H1 (cell line): ENCODE measurements around the gene CDKN2B-AS1. TPM values are rescaled to one million over a fixed set of nuclear protein-coding genes. Genes with fewer than 3 reads are reported as not detected.
A peak's percentile ranks its signal among the peaks of the same experiment; 100 is the strongest.

Source experiments
- CTCF ChIA-PET: fragments of 300-600 bp; sonication (Branson Sonifier 250); formaldehyde crosslinking; loops from one replicate; lab custom pipeline; 2021; ENCODE audit not compliant: partially characterized antibody; lab: Charles Lee
- POLR2A ChIA-PET: fragments of 300-600 bp; sonication (Branson Sonifier 250); formaldehyde crosslinking; loops from one replicate; lab custom pipeline; 2021; ENCODE audit warnings: inconsistent platforms; ENCODE audit not compliant: partially characterized antibody; lab: Charles Lee
- DNase-seq, 2 experiments: peaks; one replicate each; pipeline versions ENCODE4 v3.0.0 to v3.0.0-alpha.2; 2010 to 2022; ENCODE audit warnings: low spot score in 2 of 2, low read depth in 1 of 2, mixed read lengths in 1 of 2
- FAIRE-seq: peaks from 2 replicates; lab custom pipeline; 2011; peaks lifted over from hg19 to GRCh38; lab: Jason Lieb, UNC
- H2AFZ ChIP-seq: 2 replicates; pipeline ENCODE4 v1.8.1; 2012; ENCODE audit warnings: low read length, inconsistent platforms
- H2AK5ac ChIP-seq: 2 replicates; pipeline ENCODE4 v1.6.1; 2013; ENCODE audit warnings: low read depth, low read length
- H2BK120ac ChIP-seq: replicated peaks from 2 replicates; pipeline ENCODE3; 2013; ENCODE audit warnings: low read depth, low read length, inconsistent platforms
- H2BK12ac ChIP-seq: 2 replicates; pipeline ENCODE4 v1.6.1; 2013; ENCODE audit warnings: low read depth, low read length
- H2BK15ac ChIP-seq: 2 replicates; pipeline ENCODE4 v1.6.1; 2013; ENCODE audit warnings: low read length
- H2BK20ac ChIP-seq: 2 replicates; pipeline ENCODE4 v1.6.1; 2013; ENCODE audit warnings: low read length
- H2BK5ac ChIP-seq: 2 replicates; pipeline ENCODE4 v1.6.1; 2013; ENCODE audit warnings: low read depth, low read length
- H3K14ac ChIP-seq: 2 replicates; pipeline ENCODE4 v1.6.1; 2013; ENCODE audit warnings: inconsistent platforms; ENCODE audit not compliant: insufficient read length
- H3K18ac ChIP-seq: 2 replicates; pipeline ENCODE4 v1.6.1; 2013; ENCODE audit warnings: low read length; ENCODE audit errors: extremely low read depth
- H3K23ac ChIP-seq: 2 replicates; pipeline ENCODE4 v1.6.1; 2013; ENCODE audit warnings: inconsistent platforms; ENCODE audit not compliant: insufficient read length
- H3K23me2 ChIP-seq: 2 replicates; pipeline ENCODE4 v1.6.1; 2013; ENCODE audit warnings: low read depth, low read length
- H3K27ac ChIP-seq: 2 replicates; pipeline ENCODE4 v1.6.1; 2011; ENCODE audit warnings: low read depth, low read length, inconsistent platforms
- H3K27me3 ChIP-seq, 4 experiments: replicated peaks in 1 of 4; 1 replicate in 1 of 4; 2 replicates in 3 of 4; pipeline versions ENCODE4 v1.6.1 to v1.8.1; 2011 to 2013; ENCODE audit warnings: low read length in 3 of 4, mild to moderate bottlenecking in 3 of 4, inconsistent platforms in 2 of 4, mixed read lengths in 2 of 4, moderate library complexity in 1 of 4; ENCODE audit not compliant: control insufficient read depth in 3 of 4, insufficient read depth in 3 of 4; ENCODE audit errors: extremely low read depth in 1 of 4
- H3K36me3 ChIP-seq, 4 experiments: 2 replicates each; pipeline versions ENCODE4 v1.6.1 to v1.8.1; 2011 to 2013; ENCODE audit warnings: mild to moderate bottlenecking in 4 of 4, low read length in 3 of 4, moderate library complexity in 2 of 4, control low read depth in 1 of 4, inconsistent platforms in 1 of 4; ENCODE audit not compliant: insufficient read depth in 4 of 4, control insufficient read depth in 2 of 4
- H3K4ac ChIP-seq: replicated peaks from 2 replicates; pipeline ENCODE3; 2013; ENCODE audit warnings: low read length, low read depth, mixed read lengths, inconsistent platforms; ENCODE audit not compliant: insufficient read length
- H3K4me1 ChIP-seq, 4 experiments: replicated peaks in 1 of 4; 1 replicate in 1 of 4; 2 replicates in 3 of 4; pipeline versions ENCODE4 v1.6.1 to v1.8.1; 2011 to 2013; ENCODE audit warnings: low read length in 3 of 4, inconsistent platforms in 2 of 4, mixed read lengths in 1 of 4; ENCODE audit not compliant: insufficient read depth in 4 of 4, control insufficient read depth in 3 of 4
- H3K4me2 ChIP-seq, 2 experiments: 2 replicates each; pipeline versions ENCODE4 v1.6.1 to v1.8.1; 2011 to 2013; ENCODE audit warnings: low read depth in 2 of 2, low read length in 2 of 2, control low read depth in 1 of 2, inconsistent platforms in 1 of 2, mild to moderate bottlenecking in 1 of 2; ENCODE audit not compliant: insufficient read depth in 1 of 2
- H3K4me3 ChIP-seq, 4 experiments: fragments of 200-600, 300-600 bp in 1 of 4; sonication (generic), shearing (Covaris generic), sonication (Bioruptor Twin) in 1 of 4; 2 replicates each; pipeline versions ENCODE4 v1.5.1 to v1.8.1; 2011 to 2016; ENCODE audit warnings: low read length in 4 of 4, low read depth in 3 of 4, control low read depth in 2 of 4, inconsistent platforms in 2 of 4, mild to moderate bottlenecking in 2 of 4, mixed read lengths in 1 of 4, moderate library complexity in 1 of 4; ENCODE audit not compliant: insufficient read depth in 2 of 4; ENCODE audit errors: extremely low read depth in 1 of 4
- H3K56ac ChIP-seq: replicated peaks from 2 replicates; pipeline ENCODE3; 2013; ENCODE audit warnings: low read depth, mild to moderate bottlenecking, mixed read lengths, low read length, inconsistent platforms; ENCODE audit not compliant: insufficient read length
- H3K79me1 ChIP-seq: 2 replicates; pipeline ENCODE4 v1.6.1; 2013; ENCODE audit warnings: low read depth, low read length, control low read depth
- H3K79me2 ChIP-seq, 2 experiments: 2 replicates each; pipeline versions ENCODE4 v1.6.1 to v1.8.1; 2012 to 2013; ENCODE audit warnings: low read length in 2 of 2, mild to moderate bottlenecking in 2 of 2, inconsistent platforms in 1 of 2; ENCODE audit not compliant: insufficient read depth in 2 of 2, control insufficient read depth in 1 of 2
- H3K9ac ChIP-seq, 4 experiments: replicated peaks in 1 of 4; 1 replicate in 1 of 4; 2 replicates in 3 of 4; pipeline versions ENCODE4 v1.6.1 to v1.8.1; 2011 to 2013; ENCODE audit warnings: low read depth in 3 of 4, low read length in 3 of 4, control low read depth in 2 of 4, mild to moderate bottlenecking in 2 of 4, moderate library complexity in 2 of 4, inconsistent platforms in 1 of 4; ENCODE audit errors: extremely low read depth in 1 of 4
- H3K9me3 ChIP-seq, 2 experiments: 2 replicates each; pipeline versions ENCODE4 v1.6.1 to v1.8.1; 2012 to 2013; ENCODE audit warnings: mild to moderate bottlenecking in 2 of 2, moderate library complexity in 2 of 2, control low read depth in 1 of 2, inconsistent platforms in 1 of 2, low read depth in 1 of 2, low read length in 1 of 2, mixed read lengths in 1 of 2; ENCODE audit not compliant: insufficient read depth in 2 of 2
- H4K20me1 ChIP-seq, 2 experiments: replicated peaks in 1 of 2; 2 replicates each; pipeline versions ENCODE3 to v1.8.1; 2011 to 2013; ENCODE audit warnings: inconsistent platforms in 2 of 2, low read length in 2 of 2, mild to moderate bottlenecking in 1 of 2; ENCODE audit not compliant: insufficient read depth in 2 of 2, control insufficient read depth in 1 of 2
- H4K5ac ChIP-seq: 2 replicates; pipeline ENCODE4 v1.6.1; 2013; ENCODE audit warnings: low read length, low read depth, mixed read lengths, inconsistent platforms; ENCODE audit not compliant: insufficient read length
- H4K8ac ChIP-seq: 2 replicates; pipeline ENCODE4 v1.8.0; 2013; ENCODE audit warnings: mild to moderate bottlenecking, moderate library complexity, low read length, inconsistent platforms; ENCODE audit not compliant: insufficient read depth; ENCODE audit errors: extremely low read depth
- H4K91ac ChIP-seq: replicated peaks from 2 replicates; pipeline ENCODE3; 2013; ENCODE audit warnings: low read length, mixed read lengths, inconsistent platforms; ENCODE audit not compliant: insufficient read length
- EZH2 ChIP-seq: fragments of 200-600 bp; sonication (generic); IDR thresholded peaks from 2 replicates; pipeline ENCODE4 v1.7.1; 2012; ENCODE audit warnings: low read depth, mild to moderate bottlenecking, moderate library complexity, low read length, inconsistent platforms; ENCODE audit not compliant: severe bottlenecking
- KDM5A ChIP-seq: fragments of 200-600 bp; IDR thresholded peaks from 2 replicates; pipeline ENCODE4 v1.7.1; 2012; ENCODE audit warnings: mild to moderate bottlenecking, low read length, inconsistent platforms, mixed read lengths
- WGBS, 2 experiments: shearing (Covaris generic) in 1 of 2; methylation state at CpG; one replicate each; pipeline versions ENCODE4 v1.1.6 to v1.1.7; 2013 to 2015; ENCODE audit warnings: low lambda C conversion rate in 2 of 2, mixed read lengths in 2 of 2, inconsistent platforms in 1 of 2, low coverage in 1 of 2, missing lambda C conversion rate in 1 of 2; ENCODE audit not compliant: insufficient replicate concordance in 2 of 2, insufficient coverage in 1 of 2, insufficient read length in 1 of 2; ENCODE audit errors: extremely low coverage in 1 of 2, missing lambda C conversion rate in 1 of 2; 5-methylcytosine and 5-hydroxymethylcytosine counted together
- polyA plus RNA-seq, 7 experiments: library from polyadenylated mRNA; depleted of rRNA in 3 of 7; stranded (reverse) in 5 of 7; unstranded in 2 of 7; fragments of >200 nt in 5 of 7; fragments of 200-250 nt in 2 of 7; gene quantifications; 1 replicate in 5 of 7; 2 replicates in 1 of 7; 4 replicates in 1 of 7; pipeline versions ENCODE4 v1.2.1 to v1.2.3, GENCODE V29; 2011 to 2013; ENCODE audit warnings: missing spikeins in 2 of 7, mixed read lengths in 2 of 7
- total RNA-seq: library from RNA; stranded (reverse); fragmentation: NEBNext Ultra II Directional; extraction: Animal tissue kit (Norgen Biotek cat#: 25700); gene quantifications from 2 replicates; pipeline ENCODE4 v1.2.1, GENCODE V29; 2021

The CDKN2B-AS1 gene
- total and polyA plus RNA-seq, 2 of the 8 experiments (the other 6 are each of a cell fraction or from before 2014, with no cell fraction given): not detected

DNA sequence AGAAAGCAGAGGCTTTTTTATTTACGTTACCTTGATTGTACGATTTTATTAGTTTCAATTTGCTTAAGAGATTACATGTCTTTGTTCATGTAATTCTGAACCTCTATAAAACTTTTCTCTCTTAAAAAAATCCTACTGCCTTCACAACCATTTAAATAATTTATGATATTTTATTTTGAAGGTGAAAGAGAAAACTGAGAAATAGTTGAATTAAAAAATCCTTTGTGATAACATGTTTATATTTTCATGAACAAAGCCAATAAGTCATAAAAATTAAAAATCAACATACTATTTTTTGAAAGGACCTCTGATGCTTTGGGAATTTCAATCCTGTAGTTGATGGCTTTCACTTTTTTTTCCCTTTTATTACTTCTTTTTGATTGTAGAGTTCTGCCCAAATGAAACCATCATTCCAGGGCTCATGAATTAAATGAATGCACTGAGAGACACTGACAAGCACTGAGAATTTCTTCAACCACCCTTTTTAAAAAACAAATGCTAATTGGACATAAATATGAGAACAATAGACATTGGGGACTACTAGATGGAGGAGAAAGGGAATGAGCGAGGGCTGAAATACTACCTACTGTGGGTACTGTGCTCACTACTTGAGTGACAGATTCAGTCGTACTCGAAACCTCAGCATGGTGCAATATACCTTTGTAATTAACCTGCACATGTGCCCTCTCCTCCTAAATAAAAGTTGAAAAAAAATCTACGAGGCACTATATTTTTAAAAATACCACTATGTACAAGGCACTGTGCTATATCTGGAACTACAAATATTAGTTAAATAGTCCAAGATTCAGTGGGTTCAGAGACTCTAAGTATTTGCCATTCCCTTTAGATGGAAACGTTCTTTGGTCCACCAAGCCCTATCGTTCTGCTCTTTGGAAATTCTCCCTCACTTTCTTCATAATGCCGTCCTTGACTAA lies 6.3 kb upstream of the CDKN2B-AS1 start:
- Histone ChIP-seq H4K8ac (no peak overlapping the region), H3K36me3 (no peaks in the 10 kb centered on the region), H2AFZ (no peak overlapping the region), H2BK15ac (no peak overlapping the region), H2BK20ac (no peak overlapping the region), H2AK5ac (no peak overlapping the region), H3K27me3 (peaks cover 36 to 69% (median 51%) of the 10 kb centered on the region in 4 experiments), H3K9me3 (no peaks in the 10 kb centered on the region), H3K4ac (no peak overlapping the region), H3K4me2 (no peak overlapping the region; a peak in 1 of 4 replicates), H4K20me1 (peaks cover 0 to 2% of the 10 kb centered on the region in 2 experiments), H3K27ac (no peak overlapping the region), H2BK5ac (no peak overlapping the region), H2BK12ac (no peak overlapping the region), H3K4me3 (no peak overlapping the region), H3K79me1 (no peaks in the 10 kb centered on the region), H3K14ac (no peak overlapping the region), H3K79me2 (no peaks in the 10 kb centered on the region), H4K91ac (no peak overlapping the region)
- ChIA-PET POLR2A (no interaction called here), CTCF (interaction anchor here (6.5 kb wide), 1 partner anchor 20 kb away, joined by 46 read pairs; the partner anchor contains the start of gene CDKN2B)
- no peak for DNase-seq
- no peak for TF ChIP-seq KDM5A
- peak; percentile 22 for TF ChIP-seq EZH2
- TF ChIP-seq, all 59 proteins: peak for 1
- 30% methylated on average over 9 of the region's 9 CpGs; no CpG with 5 or more reads in 1 of the 2 experiments for WGBS, 2 experiments
- Histone ChIP-seq H3K56ac (peak overlapping the region; percentile 39), H3K9ac (no peak overlapping the region), H3K23me2 (peaks cover 2% of the 10 kb centered on the region; the same call in 1 of the 2 replicates), H3K4me1 (peaks cover 1 to 9% (median 4%) of the 10 kb centered on the region in 4 experiments; a peak in 5 of 7 replicates), H4K5ac (no peak overlapping the region), H3K23ac (no peak overlapping the region), H3K18ac (no peak overlapping the region), H2BK120ac (no peak overlapping the region)
- no peak for FAIRE-seq
